Measurements from ENCODE around the gene MRPL45. TPM values are rescaled to one million over a fixed set of nuclear protein-coding genes. Genes with fewer than 3 reads are reported as not detected.
A peak's percentile ranks its signal among the peaks of the same experiment; 100 is the strongest.

Gene MRPL45
- total RNA-seq, 1 donor from 2014 or later, result 34.0 TPM

DNA sequence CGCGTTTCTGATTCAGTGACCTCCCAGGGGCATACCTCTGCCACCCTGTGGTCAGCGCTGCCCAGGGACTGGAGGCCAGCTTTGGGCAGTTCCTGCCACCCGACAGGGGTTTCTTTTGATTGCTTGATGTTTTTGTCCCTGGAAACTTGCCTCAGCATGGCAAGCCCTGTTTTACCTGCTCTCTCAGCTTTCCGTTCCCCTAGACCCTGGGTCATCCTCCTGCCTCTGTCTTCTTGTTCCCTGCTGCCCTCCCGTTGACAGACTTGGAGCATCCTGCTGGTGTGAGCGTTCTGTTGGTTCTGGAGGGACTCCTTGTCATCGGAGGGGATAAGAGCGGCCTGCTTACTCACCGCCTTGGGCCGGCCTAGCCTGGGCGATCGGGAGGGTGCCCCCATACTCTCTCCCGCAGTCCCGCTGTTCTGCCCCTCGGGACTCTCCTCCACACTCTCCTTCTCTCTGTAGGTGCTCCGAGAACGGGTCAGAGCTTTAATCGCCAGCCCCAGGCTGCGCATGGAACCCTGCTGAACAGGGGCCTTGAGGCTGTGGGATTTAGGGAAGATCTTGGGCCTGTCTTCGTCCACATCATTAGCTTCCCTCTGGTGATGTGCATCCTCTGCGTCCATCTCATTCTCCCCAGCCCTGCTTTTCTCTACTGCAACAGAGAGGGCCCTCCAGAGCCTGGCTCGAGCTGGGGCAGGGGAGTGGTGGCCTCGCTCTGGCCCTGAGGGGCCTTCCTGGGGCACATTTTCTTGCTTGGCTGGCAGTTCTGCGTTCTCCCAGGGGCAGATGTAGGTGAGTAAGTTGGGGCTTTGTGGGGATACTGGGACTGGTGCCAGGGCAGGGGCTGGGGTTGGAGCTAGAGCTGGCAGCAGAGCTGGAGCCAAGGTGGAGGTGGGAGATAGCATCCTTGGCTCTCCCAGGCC is 33.1 kb downstream of the MRPL45 start:
- H3K27ac Mint-ChIP-seq (ENCODE audit: unreplicated experiment), result no peak overlapping the region
- TF ChIP-seq, protein P1, sequence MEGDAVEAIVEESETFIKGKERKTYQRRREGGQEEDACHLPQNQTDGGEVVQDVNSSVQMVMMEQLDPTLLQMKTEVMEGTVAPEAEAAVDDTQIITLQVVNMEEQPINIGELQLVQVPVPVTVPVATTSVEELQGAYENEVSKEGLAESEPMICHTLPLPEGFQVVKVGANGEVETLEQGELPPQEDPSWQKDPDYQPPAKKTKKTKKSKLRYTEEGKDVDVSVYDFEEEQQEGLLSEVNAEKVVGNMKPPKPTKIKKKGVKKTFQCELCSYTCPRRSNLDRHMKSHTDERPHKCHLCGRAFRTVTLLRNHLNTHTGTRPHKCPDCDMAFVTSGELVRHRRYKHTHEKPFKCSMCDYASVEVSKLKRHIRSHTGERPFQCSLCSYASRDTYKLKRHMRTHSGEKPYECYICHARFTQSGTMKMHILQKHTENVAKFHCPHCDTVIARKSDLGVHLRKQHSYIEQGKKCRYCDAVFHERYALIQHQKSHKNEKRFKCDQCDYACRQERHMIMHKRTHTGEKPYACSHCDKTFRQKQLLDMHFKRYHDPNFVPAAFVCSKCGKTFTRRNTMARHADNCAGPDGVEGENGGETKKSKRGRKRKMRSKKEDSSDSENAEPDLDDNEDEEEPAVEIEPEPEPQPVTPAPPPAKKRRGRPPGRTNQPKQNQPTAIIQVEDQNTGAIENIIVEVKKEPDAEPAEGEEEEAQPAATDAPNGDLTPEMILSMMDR (IDR thresholded peaks at IDR 0.05; ENCODE audit: partially characterized antibody, unreplicated experiment), result no peak
- H3K4me3 Mint-ChIP-seq (ENCODE audit: unreplicated experiment), result no peak overlapping the region
- no peaks in the 10 kb centered on the region for H3K36me3 Mint-ChIP-seq (ENCODE audit: unreplicated experiment)
- H3K4me1 Mint-ChIP-seq (ENCODE audit: low read depth, unreplicated experiment), result peaks cover 15% of the 10 kb centered on the region
- peaks cover 6% of the 10 kb centered on the region for H3K27me3 Mint-ChIP-seq (ENCODE audit: unreplicated experiment)
- peaks cover 5% of the 10 kb centered on the region for H3K9me3 Mint-ChIP-seq (ENCODE audit: unreplicated experiment)
- no peak for DNase-seq

DNA sequence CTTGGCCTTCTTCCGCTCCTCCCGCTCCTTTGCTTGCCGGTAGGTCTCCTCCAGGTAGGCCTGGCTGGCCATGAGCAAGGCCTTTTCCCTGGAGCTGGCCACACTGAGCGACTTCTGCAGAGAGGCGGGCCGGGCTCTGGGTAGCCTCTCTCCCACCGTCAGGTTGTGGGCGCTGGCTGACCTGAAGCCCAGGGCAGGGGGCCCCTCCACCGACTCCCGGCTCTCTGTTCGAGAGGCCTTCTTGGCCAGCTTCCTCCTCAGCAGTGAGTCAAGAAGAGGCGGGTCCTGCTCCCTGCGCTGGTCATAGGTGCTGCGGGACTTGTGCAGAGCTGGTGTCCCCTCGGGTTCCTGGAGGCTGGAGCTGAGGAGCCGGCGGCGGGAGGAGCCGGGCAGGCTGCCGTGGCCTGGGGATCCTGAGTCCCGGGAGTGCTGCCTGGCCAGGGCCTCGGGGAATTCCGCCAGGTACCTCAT is 34.0 kb downstream of the MRPL45 start:
- Mint-ChIP-seq H3K9me3 (ENCODE audit: unreplicated experiment) (peaks cover 8% of the 10 kb centered on the region), H3K4me1 (ENCODE audit: low read depth, unreplicated experiment) (peaks cover 12% of the 10 kb centered on the region), H3K4me3 (ENCODE audit: unreplicated experiment) (no peak overlapping the region), H3K27ac (ENCODE audit: unreplicated experiment) (no peak overlapping the region), H3K27me3 (ENCODE audit: unreplicated experiment) (peaks cover 5% of the 10 kb centered on the region), H3K36me3 (ENCODE audit: unreplicated experiment) (no peaks in the 10 kb centered on the region)
- no peak for DNase-seq
- TF ChIP-seq, protein P1 (IDR thresholded peaks at IDR 0.05; ENCODE audit: partially characterized antibody, unreplicated experiment), result no peak

DNA sequence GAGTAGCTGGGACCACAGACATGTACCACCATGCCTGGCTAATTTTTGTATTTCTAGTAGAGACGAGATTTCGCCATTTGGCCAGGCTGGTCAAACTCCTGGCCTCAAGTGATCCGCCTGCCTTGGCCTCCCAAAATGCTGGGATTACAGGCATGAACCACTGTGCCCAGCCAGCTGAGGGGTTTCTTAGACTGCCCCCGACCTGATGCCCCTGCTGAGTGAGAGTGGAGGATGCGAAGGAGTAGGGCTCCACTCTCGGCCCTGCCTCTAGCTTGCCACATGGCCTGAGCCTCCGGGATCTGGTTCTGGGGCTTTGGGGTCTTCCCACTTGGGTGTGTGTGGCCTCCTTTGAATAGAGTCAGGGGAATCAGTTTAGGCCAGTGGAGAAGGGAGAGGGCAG is 35.8 kb downstream of the MRPL45 start:
- H3K4me3 Mint-ChIP-seq (ENCODE audit: unreplicated experiment), result no peak overlapping the region
- peaks cover 8% of the 10 kb centered on the region for H3K4me1 Mint-ChIP-seq (ENCODE audit: low read depth, unreplicated experiment)
- no peak overlapping the region for H3K27ac Mint-ChIP-seq (ENCODE audit: unreplicated experiment)
- no peaks in the 10 kb centered on the region for H3K36me3 Mint-ChIP-seq (ENCODE audit: unreplicated experiment)
- TF ChIP-seq, protein P1 (IDR thresholded peaks at IDR 0.05; ENCODE audit: partially characterized antibody, unreplicated experiment), result no peak
- no peak for DNase-seq
- peaks cover 6% of the 10 kb centered on the region for H3K9me3 Mint-ChIP-seq (ENCODE audit: unreplicated experiment)
- peaks cover 6% of the 10 kb centered on the region for H3K27me3 Mint-ChIP-seq (ENCODE audit: unreplicated experiment)

DNA sequence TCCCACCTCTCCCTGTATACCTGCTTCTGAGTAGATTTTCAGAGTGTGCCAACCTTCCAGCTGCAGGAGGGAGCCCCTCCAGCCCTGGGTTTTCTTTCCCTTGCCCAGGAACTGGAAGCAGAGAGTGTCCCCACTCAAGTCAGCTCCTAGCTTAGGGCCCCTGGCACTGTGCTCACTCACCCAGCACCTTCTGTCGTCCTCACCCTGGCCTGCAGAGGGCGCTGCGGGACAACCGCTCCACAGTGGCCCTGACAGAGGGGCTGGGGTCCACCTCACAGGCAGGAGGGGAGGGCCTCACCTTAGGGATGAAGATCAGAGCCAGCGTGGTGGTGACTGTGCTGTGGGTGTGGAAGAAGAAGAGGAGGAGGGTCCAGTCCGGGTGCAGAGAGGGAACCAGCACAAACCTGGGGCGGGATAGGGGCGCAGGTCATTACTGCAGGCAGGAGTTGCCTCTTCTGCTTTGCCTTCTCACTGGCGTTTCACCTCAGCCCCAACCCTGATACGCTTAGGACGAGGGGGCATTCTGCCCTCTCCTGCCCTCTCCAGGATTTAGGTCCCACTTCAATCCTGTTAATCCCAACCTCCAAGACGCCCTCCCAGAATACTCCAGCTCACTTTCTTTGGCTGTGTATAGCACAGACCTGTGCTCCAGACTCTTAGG is 36.8 kb downstream of the MRPL45 start:
- Mint-ChIP-seq H3K9me3 (ENCODE audit: unreplicated experiment) (peaks cover 7% of the 10 kb centered on the region), H3K4me3 (ENCODE audit: unreplicated experiment) (no peak overlapping the region), H3K4me1 (ENCODE audit: low read depth, unreplicated experiment) (peaks cover 8% of the 10 kb centered on the region), H3K27ac (ENCODE audit: unreplicated experiment) (no peak overlapping the region), H3K36me3 (ENCODE audit: unreplicated experiment) (no peaks in the 10 kb centered on the region), H3K27me3 (ENCODE audit: unreplicated experiment) (peaks cover 8% of the 10 kb centered on the region)
- DNase-seq, result peak; percentile 80
- TF ChIP-seq, protein P1 (IDR thresholded peaks at IDR 0.05; ENCODE audit: partially characterized antibody, unreplicated experiment), result peak; percentile 74
